GM19023 (cell line): ENCODE data around the gene TNFSF12.

ENCODE experiments used
- ATAC-seq: cut with Tn5 transposase; IDR thresholded peaks from one replicate; pipeline ENCODE4 v1.9.1; 2021; ENCODE audit warnings: mild to moderate bottlenecking, moderate library complexity; ENCODE audit not compliant: unreplicated experiment

The TNFSF12 gene

GRCh38 chr17:7548585-7549400 is at the start of gene TNFSF12:
Gene TNFSF12, plus strand, starts transcription at chr17:7549058. Its CDS starts 96 bp downstream, at chr17:7549154.
- no peak for ATAC-seq

- no peak for ATAC-seq
Measured at GRCh38 chr17:7499161-7499560, 49.7 kb upstream of the TNFSF12 start.

- ATAC-seq: no peak
Measured at GRCh38 chr17:7501729-7502128, 47.1 kb upstream of the TNFSF12 start.

GRCh38 chr17:7502171-7502847 is 46.5 kb upstream of the TNFSF12 start:
- no peak for ATAC-seq

- ATAC-seq: no peak
Measured at GRCh38 chr17:7502987-7503386, 45.9 kb upstream of the TNFSF12 start.

GRCh38 chr17:7503521-7503920 is 45.3 kb upstream of the TNFSF12 start:
- no peak for ATAC-seq

DNA sequence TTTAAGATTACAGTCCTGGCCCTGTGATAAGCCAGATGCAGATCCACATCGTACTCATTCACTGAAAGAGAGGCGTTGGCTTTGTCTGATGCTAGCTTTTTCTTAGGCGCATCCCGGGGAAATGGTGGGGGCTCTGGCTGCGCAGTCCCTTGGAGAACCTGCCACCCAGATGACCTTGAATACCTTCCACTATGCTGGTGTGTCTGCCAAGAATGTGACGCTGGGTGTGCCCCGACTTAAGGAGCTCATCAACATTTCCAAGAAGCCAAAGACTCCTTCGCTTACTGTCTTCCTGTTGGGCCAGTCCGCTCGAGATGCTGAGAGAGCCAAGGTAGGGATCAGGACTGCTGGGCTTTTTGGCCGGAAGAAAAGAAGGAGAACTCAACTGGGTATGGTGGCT is 40.7 kb upstream of the TNFSF12 start:
- ATAC-seq: no peak

DNA sequence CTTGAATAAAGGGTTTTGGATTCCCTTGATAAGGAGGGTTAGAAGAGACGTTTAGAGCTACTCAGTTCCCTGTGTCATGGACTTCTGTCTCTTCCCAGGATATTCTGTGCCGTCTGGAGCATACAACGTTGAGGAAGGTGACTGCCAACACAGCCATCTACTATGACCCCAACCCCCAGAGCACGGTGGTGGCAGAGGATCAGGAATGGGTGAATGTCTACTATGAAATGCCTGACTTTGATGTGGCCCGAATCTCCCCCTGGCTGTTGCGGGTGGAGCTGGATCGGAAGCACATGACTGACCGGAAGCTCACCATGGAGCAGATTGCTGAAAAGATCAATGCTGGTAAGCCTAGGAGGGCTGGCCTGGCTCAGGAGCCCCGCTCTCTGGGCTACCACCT is 40.0 kb upstream of the TNFSF12 start:
- no peak for ATAC-seq

DNA sequence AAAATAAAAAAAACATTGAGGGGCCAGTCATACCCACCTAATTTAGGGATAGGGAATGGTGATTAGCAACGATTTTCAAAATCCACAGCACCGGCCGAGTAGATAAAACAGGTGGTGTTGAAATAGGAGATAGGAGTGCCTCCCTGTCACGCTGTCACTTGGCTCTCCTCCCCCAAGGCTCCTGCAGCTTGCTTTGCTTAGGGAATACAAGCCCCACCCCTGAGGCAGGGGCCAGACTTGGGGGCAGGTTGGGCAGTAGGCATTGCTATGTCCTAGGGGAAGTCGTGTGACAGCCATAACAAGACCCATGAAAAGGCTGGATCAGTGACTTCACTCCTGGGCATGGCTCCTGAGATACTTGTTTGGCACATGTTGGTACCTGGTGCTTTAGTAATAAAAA is 38.9 kb upstream of the TNFSF12 start:
- ATAC-seq: no peak

DNA sequence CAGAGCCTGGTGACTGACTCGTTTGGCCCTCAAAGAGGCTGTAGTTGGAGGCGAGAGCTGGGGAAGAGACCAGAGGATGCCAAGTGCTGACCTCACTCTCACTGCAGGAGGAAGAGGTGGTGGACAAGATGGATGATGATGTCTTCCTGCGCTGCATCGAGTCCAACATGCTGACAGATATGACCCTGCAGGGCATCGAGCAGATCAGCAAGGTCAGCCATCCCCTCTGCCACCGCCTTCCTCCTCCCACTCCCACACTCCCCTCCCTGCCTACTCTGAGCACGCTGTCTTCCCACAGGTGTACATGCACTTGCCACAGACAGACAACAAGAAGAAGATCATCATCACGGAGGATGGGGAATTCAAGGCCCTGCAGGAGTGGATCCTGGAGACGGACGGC is 37.8 kb upstream of the TNFSF12 start:
- no peak for ATAC-seq

DNA sequence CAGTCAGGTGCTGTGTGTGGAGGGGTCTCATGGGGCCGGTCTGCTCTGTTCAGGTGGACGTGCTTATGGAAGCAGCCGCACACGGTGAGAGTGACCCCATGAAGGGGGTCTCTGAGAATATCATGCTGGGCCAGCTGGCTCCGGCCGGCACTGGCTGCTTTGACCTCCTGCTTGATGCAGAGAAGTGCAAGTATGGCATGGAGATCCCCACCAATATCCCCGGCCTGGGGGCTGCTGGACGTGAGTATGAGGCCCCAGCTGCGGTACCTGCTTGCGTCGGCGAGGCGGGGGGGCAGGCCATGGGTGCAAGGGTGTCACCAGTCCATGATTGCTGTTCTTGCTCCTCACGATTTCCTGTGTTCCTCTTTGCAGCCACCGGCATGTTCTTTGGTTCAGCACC is 36.8 kb upstream of the TNFSF12 start:
- ATAC-seq: no peak

- ATAC-seq: no peak
Measured at GRCh38 chr17:7512824-7513540, 35.9 kb upstream of the TNFSF12 start.

- ATAC-seq: no peak
Measured at GRCh38 chr17:7513850-7514419, 34.9 kb upstream of the TNFSF12 start.

DNA sequence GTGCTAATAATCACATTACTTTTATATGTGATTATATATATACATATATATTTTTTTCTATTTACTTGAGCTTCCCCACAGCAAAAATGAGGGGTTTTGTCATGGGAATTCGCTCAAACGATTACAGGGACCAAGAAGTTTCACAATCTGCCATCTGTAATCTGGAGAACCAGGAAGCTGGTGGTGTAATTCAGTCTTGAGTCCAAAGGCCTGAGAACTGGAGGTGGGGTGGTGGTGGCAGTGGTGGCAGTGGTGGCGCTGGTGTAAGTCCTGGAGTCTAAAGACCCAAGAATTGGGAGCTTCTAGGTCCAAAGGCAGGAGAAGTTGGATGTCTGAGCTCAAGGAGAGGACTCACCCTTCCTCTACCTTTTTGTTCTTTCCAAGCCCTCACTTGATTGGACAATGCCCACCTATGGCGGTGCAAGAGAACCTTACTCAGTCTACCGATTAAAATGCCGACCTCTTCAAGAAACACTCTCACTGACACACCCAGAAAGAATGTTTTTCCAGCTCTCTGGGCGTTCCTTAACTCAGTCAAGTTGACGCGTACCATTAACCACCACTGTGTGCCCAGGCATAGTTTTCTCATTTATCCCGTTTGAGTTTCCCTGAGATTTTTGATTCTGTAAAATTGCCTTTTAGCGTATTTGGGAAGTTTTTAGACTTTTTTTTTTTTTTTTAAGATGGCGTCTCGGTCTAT is 32.8 kb upstream of the TNFSF12 start:
- no peak for ATAC-seq

GRCh38 chr17:7523033-7523432 is 25.8 kb upstream of the TNFSF12 start:
- no peak for ATAC-seq

- ATAC-seq: no peak
Measured at GRCh38 chr17:7528842-7529241, 20.0 kb upstream of the TNFSF12 start.

- ATAC-seq: no peak
Measured at GRCh38 chr17:7530023-7530900, 18.6 kb upstream of the TNFSF12 start.

DNA sequence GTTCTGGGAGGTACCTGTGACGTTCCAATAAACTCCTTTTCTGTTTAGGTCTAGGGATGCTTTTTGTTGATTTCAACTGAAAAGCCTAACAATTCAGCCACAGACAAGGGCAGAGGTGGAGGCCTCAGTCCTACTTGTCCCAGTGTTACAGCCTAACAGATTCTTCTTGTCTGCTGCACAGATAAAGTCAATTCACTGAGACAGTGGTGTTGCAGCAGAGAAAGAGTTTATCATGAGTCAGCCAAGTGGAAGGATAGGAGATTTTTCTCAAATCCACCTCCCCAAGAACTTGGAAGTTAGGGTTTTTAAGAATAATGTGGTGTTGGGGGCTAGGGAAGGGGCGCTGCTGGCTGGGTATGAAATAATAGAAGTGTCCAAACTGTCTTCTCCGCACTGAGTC is 10.8 kb upstream of the TNFSF12 start:
- ATAC-seq: no peak

DNA sequence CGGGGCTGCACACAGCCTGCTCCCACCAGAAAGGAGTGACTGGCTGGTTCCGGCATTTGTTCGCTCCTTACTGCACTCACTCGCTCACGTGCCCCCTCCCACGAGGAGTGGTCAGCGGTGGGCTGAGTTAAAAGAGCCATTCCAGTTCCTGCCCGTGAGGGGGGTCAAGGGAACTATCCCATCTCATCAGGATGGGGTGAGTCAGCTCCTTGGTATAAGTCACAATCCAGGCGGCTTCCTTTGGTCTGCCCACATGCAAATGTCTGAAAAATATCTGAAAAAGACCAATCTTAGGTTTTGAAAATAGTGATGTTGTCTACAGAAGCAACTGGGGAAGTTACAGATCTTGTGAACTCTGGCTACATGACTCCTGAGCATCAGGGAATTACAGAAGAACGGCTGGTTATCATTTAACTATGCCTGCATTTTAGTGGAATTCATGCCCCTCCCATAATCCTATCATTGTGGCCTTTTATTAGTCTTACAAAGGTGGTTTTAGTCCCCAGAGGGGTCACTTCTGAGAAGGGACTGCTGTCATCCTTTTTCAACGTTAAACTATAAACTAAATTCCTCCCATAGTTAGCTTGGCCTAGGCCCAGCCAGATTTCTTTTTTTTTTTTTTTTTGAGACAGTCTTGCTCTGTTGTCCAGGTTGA is 9.8 kb upstream of the TNFSF12 start:
- ATAC-seq: no peak
